ENCODE measurements around the gene ITSN1.

The ITSN1 gene

DNA sequence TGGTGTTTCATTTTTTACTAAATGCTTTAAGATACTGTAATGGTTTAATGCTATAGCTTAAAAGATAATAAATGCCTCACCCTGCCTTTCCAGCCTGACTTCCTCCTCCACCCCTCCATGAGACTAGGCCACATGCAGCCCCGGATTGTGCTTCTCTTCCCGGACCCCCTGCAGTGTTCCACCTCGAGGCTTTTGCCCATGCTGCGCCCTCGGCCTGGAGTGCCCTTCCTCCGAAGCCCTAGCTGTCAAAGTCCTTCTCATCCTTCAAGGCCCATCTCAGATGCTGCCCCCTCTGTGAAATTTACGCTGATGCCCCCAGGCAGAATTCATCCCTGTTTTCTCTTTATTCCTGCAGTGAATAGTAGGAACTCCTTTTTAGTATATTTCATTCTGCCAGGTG, 174.8 kb downstream of the ITSN1 start:
- no peak for DNase-seq

DNA sequence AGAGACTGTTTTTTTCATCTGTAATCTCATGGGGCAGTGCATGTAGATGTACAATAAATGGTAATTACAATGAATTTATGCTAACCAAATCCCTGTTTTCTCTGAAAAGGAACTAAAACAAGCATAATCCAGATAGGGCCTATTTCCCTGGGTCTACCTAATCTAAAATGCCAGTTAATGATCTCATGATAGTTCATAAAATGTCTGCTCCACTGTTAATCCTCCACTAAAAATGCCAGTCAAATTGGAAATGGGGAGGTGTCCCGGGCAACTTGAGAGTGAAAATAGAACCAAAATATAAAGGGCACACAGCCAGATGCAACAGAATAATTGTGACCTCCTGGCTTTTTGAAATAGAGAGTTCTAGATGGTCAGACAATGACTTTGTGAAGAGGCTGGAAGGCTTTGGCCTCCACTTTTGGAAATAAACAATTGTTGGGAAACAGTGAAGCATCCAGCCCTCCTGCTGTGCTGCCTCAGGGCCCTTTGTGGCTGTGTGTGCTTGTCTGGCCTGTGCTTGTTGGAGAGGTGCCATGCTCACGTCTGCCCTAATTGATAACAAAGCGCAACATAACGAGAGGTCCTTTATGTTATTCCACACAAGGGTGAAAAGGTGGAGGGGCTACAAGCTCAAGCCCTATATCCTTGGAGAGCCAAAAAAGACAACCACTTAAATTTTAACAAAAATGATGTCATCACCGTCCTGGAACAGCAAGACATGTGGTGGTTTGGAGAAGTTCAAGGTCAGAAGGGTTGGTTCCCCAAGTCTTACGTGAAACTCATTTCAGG, 175.6 kb downstream of the ITSN1 start:
- no peak for DNase-seq

DNA sequence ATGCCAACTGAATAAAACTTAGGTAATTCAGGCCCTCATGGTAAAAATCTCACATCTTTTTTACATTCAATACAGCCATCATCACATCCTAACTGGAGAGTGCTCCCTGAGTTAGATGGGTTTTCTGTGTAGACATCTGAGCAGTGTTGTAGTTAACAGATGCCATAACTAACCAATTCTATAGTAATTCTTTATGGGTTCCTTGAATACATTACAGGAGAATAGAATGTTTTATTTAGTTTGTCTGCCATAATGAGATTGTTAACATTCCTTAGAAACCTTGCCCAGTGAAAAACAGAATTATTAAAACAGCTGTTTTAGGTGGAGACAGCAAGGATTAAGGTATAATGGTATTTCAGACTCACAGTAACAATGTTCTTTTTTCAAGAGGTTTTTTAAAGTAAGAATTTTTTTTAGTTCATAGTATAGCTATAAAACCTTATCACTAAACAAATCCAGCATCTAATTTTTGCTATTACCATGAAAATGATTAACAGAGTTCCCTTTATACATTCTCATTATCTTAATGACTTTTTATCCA, 178.0 kb downstream of the ITSN1 start:
- DNase-seq: no peak

DNA sequence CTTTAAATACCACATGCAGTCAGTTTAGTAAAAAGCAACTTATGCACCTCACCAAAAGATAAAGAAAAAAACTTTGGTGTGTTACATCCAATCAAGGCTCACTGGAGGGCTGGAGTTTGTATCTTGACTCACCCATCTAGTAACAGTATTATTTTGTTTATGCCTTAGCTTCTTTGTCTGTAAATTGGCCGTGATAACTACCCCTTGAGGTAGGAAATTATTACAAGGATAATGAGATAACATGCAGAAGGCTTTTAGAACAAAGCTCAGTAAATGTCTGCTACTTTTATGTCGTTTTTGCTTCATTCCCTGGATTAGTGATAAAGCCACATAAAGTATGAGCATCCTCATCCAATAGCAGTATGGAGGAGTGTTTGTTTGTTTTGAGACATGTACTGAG, 178.5 kb downstream of the ITSN1 start:
- no peak for DNase-seq

DNA sequence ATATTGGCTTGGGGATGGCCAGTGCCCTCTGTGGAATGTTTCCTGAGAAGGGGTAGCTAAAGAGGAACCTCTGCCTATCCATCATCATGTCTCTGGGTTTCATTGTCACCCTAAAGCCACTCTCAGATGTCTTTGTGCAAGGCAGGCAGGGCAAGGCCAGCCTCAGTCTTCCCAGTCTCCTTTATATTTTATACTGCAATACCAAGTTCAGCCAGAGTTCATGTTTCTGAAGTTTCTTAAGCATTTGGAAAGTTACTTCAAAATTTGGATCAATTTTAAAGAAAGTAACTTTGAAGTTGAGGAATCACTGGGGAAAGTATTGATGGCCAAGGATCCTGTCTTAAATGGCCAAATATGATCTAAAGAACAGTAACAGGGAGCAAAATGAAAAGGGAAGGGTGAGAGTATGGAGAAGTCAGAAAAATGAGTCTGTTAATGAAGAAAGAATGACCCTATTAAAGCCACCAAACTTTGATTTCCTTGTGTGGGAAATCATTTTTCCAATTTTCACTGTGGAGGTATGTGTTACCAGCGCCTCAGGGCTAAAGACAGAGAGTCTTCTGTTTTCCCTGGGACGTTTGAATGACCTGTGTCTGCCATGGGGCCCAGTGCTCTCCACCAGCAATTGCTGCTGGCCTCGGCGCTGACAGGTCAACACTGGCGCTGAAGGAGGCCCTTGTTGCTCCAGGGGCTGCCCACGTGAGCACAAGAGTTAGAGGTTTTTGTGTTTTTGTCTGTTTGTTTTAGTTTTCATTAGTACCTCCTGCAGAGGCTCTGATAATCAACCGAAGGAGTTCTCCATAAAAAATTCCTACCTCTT, 179.4 kb downstream of the ITSN1 start:
- DNase-seq: no peak

DNA sequence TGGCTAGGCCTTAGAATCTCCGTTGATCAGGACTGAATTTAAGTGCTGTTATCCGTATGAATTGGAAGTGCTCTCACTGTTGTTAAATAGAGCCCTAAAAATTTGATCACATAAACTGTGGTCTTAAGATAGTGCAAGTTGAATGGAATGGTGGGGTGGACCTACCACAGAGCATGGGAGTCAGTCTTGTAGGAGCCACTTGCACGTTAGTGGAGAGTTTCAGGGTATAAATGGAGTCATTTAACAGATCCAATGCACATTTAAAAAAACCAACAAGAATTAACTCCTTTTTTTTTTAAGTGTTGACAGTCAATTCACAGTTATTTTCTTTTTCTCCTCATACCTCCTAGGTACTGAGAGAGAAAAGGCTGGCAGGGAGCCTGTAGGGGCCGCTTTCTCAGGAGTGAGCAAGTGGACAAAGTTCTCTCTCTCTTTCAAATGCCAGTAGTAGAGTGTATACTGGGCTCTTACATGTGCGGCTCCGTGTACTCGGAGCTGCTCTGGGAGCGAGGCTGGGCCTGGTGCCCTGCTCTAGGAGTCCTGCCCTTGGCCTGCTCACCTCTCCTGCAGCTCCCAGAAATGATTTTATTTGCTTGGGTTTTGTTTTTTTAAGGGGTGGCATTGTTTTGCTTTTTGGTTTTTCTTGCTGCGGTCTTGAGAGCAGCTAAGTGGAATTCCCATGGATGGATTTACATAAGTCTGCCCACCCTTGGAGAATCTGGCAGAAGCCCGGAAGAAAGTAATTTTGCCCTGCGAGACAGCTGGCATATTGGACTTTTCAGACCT, 182.0 kb downstream of the ITSN1 start:
- DNase-seq: no peak

DNA sequence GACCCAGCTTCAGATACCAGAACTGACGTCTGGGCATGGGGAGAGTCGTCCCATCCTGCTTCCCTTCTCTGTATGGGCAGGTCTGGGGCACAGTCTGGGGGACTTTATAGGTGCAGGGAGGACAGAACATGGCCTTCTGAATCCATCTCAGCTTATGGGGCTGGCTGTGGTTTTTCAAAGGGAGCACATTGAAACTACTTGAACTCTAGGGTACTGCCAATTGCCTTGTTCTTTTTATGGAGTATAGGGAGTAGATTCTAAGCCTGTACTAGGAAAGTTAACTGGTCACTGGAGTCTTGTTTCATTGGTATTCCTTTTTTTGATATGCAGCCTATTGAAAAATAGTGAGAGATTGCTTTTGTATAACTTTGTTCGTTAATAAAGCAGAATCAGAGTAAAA, 183.1 kb downstream of the ITSN1 start:
- DNase-seq: no peak

DNA sequence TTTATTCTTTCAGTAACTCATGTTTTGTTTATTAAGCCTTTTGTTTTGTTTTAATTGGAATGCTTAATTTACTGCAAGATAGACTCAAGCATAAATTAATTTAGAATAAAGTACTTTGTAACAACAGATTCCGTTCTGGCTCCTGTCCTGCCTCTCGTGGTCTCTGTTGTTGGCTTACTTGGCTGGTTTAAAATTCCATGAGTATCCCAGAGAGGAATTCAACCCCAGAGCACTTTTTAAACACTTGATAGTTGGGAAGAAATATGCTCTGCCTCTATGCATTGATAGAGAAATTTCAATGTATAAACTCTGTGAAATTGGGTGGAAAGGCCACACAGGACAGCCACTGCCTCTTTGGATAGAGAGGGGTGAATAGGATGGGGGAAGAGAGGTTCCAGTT, 183.6 kb downstream of the ITSN1 start:
- no peak for DNase-seq

DNA sequence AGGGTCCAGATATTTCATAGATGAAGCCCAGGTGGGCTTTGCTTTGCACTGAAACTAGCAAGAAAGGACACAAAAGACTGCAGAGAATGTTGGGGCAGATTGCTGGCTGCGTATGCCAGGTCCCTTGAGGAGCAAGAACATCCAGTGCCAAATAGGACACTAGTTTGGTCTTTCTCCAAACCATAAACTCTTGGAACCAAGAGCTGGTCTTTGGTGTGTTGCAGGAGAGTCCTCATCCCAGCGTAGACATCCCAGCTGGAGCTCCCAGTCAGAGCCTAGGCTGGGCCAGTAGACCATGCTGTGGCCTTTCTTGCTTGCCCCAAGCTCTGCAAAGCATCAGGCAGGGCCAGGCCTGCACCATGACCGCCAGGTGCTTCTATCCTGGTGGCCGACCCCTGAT, 185.8 kb downstream of the ITSN1 start:
- DNase-seq: no peak

DNA sequence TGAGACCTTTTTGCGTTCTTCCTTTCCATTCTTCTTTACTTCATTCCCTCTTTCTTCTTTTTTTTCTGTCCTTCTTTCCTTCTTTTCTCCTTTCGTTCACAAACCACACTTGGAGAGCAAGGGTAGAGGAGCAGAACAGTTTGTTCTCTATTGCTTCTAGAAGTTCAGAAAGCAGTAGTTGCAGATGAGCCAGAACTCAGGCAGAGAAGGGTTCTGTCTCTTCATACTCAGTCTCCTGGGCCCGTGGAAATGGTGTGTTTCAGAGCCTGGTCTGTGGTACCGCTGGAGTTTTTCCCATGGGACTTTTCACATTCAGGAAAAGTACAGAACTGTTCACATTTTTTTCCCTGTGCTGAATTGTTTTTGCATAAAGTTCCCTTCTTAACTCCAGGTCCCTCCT, 186.3 kb downstream of the ITSN1 start:
- no peak for DNase-seq

DNA sequence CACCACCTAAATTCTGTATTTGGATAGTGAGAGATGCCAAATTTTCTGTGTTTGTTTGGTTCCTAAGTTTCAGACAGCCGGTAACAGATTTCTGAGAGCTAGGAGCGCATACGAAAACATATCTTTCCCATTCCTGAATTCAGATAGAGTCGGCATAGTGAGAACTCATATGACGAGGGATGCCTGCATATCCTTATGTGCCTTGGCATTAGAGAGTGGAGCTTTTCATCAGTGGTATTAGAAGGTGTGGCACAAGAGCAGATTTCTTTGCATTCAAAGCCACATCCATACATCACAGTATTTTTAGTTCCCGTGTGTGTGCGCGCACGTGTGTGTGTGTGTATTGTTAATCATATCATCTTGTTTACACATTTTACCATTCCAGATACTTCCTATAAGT, 187.5 kb downstream of the ITSN1 start:
- DNase-seq: no peak

DNA sequence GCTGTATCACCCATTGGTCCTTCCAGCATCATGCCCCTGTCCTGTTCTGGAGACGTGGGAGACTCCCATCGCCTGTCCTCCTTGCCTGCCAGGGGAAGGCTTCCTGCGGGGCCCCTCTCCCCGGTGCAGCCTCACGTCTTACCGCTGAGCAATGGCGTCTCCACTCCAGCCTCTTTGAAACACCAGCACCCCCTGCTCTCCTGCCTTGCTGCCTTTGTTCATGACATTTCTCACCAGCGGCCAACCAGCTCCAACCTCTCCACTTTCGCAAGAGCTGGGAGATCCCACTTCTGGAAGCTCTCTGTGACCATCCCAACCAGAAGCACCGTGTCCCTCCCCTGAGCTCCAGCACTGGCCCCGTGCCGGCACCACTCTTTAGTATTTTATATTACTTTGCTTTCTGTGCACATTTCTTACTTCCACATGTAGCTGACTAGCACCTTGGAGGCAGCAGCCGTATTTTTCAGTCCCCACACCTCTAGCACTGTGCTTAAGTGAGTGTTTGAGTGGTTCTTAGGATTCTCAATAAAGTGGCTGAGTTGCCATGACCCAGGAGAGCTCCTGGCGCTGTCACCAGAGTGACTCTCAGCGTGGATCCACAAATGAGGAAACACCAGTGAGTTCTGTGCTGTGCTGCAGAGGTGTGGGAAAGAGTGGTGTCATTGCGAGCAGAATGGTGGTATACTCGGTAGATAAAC, 189.8 kb downstream of the ITSN1 start:
- DNase-seq: no peak

DNA sequence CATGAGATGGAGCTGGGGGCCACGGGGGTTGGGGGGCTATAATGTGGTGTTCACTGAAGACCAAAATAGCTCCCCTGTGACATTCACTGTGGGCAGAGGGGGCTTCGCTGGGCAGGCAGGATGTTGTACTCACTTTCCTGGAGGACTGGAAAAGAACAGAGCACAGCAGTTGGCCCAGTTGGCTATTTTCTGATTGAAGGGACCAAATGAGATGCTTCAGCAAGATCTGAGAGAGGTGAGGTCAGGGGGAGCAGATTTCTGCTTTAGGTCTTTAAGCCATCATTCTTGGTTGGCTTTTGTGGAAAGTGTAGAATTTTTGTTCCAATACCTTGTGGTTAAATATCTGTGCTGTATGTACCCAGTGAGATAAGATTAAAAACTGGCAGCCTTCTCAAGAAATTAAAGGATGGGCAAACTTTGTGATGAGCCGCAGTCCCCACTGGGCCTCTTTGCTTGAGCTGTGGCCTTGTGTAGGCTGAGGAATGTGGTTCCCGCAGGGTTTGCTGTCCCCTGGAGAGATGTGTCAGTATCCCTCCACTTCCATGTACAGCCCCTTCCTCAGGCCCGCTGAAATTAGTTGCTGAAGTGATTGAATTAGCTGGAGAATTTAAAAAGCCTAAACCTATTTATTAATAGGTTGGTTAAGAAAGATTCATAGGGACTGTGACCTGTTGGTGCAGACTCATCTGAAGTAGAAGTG, 192.7 kb downstream of the ITSN1 start:
- DNase-seq: no peak

DNA sequence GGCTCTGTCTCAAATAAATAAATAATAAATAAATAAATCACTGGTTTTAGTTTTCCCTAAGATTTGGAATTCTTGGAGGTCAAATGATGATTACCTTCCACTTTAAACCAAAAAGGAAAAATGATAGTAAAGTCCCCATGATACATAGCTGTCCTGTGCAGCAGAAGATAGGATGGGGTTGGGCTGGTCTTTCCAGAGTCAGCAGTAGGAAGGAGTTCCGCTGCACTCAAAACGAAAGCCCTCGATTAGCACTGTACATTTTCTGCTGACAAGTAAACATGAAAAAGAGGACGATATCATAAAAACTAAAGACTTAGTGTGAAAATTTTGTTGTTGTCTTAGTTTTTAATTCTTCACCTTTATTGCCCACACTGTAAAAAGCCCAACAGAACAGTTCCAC, 193.6 kb downstream of the ITSN1 start:
- DNase-seq: no peak

DNA sequence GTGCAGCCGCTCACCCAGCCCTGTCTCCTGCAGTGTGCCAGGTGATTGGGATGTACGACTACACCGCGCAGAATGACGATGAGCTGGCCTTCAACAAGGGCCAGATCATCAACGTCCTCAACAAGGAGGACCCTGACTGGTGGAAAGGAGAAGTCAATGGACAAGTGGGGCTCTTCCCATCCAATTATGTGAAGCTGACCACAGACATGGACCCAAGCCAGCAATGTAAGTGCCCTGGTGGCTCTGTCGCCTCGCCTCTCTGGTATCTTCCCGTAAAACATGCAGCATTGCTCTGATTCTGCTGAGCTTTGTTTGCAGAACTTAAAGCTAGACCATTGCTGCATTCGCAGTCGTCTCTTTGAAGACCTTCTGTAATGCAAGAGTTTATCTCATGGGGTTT, 194.1 kb downstream of the ITSN1 start:
- no peak for DNase-seq

DNA sequence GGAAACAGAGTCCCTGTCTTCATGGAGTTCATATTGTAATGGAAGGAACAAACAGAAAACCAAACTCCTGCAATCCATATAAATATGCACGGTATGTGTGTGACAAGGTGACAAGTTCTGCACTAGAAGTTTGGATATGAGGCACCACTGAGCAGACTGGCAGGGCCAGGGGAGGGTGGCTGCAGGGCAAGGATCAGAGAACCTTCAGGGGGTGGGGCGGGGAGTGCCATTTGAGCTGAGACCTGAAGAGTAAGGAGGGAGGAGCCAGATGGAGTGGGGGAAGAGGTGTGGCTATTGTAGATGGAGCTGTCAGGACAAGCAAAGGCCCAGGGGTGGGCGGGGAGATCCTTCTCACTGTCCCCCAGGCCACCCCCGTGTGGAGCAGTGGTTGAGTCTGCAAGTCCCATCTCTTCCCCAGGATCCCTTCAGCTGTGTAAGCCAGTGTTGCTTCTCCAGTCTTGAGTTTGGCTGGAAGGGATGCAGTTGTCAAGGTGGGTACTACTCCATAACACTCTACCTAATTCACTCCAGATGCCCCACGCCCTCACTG, 196.9 kb downstream of the ITSN1 start:
- no peak for DNase-seq

DNA sequence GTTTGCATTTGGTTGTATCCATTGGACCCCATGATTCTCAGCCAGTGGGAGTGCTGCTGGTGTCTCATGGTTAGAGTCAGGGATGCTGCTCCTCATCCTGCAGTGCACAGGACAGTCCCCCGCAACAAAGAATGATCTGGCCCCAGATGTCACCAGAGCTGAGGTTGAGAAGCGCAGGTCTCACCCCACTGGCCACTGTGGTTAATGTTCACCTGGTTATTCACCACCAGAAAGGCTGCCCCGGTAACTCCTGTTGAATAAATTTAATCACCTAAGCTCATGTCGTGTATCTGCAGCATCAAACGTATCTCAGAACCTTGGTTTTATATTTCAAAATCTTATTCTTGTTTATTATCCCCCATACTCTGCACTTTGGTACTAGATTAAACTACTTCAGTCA, 197.5 kb downstream of the ITSN1 start:
- no peak for DNase-seq

DNA sequence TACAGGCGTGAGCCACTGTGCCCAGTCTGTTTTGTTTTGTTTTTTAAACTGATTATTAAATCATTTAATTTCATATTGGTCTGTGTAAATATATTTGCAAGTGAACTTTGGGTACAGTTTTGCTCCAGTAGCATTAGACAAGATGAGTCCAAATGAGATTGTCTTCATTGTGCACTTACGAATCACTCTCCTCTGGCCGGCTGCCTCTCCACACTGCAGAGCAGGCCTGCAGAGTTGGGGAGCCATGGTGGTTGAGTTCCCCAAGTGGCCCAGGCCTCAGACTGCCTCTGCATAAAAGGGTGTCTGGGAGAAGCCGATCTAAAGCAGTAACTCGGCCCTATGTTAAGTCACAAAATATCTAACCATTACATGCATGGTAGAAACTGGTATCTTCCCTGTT, 198.5 kb downstream of the ITSN1 start:
- no peak for DNase-seq

DNA sequence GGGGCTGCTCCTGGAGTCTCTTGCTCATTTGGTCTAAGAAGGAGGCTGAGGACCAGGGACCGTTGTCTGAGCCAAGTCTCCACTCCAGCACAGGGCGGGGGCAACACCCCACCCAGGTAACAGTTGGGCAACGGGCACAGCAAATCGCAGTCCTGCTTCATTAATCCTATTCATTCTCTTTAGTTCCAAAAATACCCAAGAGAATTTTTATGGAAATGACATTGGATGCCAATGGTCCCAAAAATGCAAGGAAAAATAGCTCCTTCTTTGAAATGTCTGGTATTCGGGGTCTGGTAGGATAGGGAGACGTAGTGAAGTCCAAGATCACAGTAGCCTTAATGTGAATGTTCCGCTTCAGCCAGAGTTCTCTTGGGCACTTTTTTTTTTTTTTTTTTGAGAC, 199.3 kb downstream of the ITSN1 start:
- DNase-seq: no peak

DNA sequence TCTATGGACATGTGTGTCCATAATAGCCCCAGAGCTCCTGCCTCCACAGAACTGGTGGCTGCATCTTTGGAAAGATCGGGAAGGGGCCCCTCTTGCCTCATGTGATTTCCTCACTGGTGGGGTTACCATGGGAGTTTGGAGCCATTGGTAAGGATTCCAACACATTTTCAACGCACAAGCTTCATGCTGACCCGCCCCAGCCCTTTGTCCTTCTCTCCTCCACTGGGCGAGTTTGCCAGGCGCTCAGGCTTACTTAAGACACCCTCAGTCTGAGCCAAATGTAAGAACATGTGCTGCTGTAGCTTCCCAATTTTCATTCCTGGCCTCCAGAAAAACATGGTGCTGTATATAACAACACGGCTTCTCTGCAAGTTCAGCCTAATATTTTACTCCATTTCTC, 200.9 kb downstream of the ITSN1 start:
- DNase-seq: no peak

DNA sequence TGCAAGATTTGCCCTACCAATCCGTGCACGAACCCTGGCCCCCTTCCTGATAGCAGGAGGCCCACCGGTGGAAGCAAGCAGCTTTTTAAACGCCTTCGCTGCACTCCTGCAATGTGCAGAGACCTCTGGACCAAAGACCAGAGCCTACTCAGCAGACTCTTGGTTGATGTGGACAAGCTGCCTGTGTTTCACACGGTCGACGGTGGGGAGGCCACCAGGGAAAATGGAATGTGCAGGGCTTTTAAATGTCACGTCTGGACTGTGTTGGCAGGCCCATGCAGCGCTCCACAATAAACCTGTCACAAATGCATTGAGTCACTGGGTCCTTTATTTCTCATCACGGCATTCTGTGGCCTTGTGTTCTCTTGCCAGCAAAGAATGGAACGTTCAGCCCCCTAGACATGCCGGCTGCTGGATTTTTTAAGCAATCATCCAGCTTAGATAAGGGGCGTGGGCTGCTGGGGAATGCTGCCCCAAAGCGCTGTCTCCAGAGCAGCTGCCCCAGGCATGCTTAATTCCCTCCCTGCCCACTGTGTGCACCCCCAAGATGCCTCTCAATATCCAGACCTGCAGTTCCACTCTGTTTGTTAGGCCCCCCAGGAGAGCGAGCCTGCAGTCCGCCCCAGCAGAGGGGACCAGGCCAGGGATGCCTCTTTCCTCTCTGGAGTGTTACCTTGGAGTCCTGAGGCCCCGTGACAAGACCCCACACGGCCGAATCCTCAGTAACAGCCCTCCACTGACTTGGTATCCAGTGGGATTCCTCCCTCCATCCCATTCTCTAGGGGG, 202.0 kb downstream of the ITSN1 start:
- DNase-seq: no peak

Measured in activated T-cell treated with anti-CD3 and anti-CD28 coated beads, Interleukin-2, amount 50 U/mL, for 48 hours (primary cell).